ENCODE measurements around the gene CCT7.
"Not testable (repeated sequence)": the region's sequence is repeated elsewhere in the genome, so short reads cannot be mapped to it uniquely, and the experiment has no call there.

CCT7 gene

DNA sequence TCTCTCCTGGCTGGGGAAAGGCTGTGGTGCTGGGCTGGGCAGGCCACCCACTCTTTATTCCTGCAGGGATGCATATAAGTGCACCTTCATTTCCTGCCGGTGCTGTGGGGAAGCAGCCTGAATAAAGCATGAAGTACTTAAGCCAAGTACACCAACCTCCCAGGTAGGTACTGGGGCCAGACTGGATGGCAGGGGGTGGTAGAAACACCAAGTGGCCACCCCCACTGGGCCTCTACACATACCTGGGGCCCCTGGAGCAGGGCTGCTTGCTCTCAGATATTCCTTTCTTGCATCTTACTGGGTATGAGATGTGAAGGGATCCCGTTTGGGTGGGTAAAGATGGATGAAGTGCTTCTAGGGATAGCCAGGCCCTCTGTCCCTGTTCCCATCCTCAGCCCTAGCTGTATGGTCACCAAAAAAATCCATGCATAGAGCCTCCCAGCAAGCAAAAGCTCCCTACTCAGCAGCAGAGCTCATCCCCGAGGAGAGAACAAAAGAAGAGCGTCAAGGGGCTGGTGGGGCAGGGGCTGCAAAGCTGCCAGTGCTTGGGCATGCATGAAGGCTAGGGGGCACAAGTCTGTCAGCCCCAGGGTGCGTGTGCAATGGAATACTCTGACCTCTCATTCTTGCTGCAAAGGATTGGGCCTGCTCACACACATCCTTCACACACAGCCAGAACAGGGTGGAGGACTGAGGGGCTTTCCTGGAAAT is 22.0 kb downstream of the CCT7 start:
- DNase-seq: no peak

GRCh38 chr2:73256618-73256922 is 22.5 kb downstream of the CCT7 start:
- DNase-seq: no peak

- DNase-seq: no peak
These were observed 22.9 kb downstream of the CCT7 start for GRCh38 chr2:73257021-73257420.

DNA sequence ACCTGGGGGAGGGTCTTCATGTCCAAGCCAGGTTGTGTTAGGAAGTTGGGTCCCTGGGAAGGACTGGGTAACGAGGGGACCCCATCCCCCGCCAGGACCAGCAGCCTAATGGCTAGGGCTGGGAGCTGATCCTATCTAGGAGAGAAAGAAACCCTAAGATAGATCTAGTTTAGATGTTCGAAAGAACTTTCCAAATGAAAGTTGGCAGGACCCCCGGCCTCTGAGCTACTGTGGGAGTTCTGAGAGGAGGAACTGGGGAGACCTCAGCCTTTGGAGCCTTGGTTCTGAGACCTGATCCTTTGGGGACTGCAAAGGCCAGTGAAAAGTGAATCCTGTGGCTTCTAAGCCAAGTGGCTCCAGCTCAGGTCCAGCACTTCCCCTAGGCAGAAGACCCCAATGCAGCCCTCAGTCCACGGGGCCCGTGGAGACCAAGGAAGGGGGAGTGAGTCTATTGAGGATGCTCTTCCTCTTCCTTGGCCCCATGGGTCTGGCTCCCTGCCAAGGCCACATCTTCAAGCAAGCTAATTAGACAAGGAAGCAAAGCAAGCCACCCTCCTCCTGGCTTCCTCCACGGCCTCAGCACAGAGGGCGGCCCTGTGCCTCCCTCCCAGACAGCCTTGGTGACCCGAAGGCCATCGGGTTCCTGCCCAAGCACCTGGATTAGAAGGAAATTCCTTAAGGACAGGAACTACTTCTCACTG is 23.5 kb downstream of the CCT7 start:
- peak in 1 of 2 donors; percentile 21 for DNase-seq

GRCh38 chr2:73258186-73258912 is 24.2 kb downstream of the CCT7 start:
- DNase-seq: no peak

GRCh38 chr2:73258913-73259215 is 24.8 kb downstream of the CCT7 start:
- DNase-seq: no peak

DNA sequence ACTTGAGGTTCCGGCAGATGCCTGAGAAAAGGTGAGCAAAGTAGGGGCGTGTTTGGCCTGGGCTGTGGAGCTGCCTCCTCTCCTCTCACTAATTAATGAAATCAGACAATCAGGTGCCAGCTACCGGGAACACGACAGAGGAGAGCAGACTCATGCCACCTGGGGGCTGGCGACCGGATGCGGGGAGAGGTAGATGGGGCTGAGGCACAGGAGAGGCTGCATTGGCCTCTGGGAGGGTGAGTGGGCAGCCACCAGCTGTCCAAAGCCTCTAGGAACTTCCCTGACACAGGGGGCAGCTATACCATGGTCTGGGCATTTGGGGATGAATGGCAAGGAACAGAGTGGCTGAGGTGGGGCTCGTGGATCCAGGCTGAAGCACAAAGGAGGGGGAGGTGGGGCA is 25.2 kb downstream of the CCT7 start:
- no peak for DNase-seq

GRCh38 chr2:73259704-73260337 is 25.7 kb downstream of the CCT7 start:
- no peak for DNase-seq

- peak; percentile 20 to 35 for DNase-seq
These were observed 26.4 kb downstream of the CCT7 start for GRCh38 chr2:73260338-73260984.

DNA sequence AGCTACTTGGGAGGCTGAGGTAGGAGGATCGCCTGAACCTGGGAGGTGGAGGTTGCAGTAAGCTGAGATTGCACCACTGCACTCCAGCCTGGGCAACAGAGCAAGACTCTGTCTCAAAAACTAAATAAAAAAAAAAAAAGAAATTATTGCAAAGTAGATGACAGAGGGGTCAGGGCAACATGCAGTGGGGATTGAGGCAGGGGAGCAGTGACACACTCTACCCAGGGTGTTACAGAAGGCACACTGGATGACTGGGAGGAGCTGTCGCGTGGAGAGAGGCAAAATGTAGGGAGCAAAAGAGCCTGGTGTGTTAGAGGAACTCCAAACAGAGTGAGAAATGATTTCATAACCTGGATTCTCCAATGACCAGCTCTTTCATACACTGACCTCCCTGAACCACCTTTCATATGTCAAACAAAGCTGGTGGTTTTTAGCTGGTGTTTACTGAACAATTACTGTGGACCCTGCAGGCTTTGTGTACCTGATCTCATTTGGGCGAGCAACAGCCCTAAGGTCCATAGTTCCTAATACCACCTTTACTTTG is 28.1 kb downstream of the CCT7 start:
- DNase-seq: no peak

DNA sequence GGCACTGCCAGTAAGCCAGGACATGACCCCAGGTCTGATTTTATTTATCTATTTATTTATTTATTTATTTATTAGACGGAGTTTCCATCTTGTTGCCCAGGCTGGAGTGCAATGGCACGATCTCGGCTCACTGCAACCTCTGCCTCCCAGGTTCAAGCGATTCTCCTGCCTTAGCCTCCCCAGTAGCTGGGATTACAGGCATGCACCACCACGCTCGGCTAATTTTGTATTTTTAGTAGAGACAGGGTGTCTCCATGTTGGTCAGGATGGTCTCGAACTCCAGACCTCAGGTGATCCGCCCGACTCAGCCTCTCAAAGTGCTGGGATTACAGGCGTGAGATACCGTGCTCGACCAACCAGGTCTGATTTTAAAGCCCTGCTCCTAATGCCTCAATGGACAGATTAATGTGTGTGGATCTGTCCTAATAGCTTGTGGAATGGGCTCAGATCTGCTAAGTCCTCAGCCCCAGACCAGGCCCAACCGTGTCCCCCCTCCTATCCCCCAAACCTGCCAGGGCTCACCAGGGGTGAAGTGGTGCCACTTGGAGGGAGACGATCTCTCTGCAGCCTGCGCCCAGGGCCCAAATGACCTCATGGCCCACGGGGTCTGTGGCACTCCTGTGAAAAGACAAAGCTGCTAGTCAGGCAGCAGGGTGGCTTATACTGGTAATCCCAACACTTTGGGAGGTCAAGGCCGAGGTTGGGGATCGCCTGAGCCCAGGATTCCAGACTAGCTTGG is 28.8 kb downstream of the CCT7 start:
- not testable (repeated sequence) for DNase-seq

- DNase-seq: no peak
These were observed 29.6 kb downstream of the CCT7 start for GRCh38 chr2:73263540-73264331.

DNA sequence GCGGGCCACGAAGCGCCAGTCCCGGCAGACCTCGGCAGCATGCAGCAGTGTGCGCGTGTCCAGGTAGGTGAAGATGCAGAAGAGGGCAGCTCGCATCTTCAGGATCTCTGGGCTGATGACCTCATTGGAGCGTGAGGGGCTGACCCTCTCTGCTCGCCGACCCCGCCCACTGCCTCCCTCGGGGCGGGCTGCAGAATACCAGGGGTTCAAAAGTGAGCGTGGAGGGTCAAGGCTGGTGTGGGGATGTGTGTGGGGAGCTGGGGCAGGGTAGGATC is 30.2 kb downstream of the CCT7 start:
- no peak for DNase-seq

GRCh38 chr2:73264783-73265182 is 30.7 kb downstream of the CCT7 start:
- DNase-seq: no peak

DNA sequence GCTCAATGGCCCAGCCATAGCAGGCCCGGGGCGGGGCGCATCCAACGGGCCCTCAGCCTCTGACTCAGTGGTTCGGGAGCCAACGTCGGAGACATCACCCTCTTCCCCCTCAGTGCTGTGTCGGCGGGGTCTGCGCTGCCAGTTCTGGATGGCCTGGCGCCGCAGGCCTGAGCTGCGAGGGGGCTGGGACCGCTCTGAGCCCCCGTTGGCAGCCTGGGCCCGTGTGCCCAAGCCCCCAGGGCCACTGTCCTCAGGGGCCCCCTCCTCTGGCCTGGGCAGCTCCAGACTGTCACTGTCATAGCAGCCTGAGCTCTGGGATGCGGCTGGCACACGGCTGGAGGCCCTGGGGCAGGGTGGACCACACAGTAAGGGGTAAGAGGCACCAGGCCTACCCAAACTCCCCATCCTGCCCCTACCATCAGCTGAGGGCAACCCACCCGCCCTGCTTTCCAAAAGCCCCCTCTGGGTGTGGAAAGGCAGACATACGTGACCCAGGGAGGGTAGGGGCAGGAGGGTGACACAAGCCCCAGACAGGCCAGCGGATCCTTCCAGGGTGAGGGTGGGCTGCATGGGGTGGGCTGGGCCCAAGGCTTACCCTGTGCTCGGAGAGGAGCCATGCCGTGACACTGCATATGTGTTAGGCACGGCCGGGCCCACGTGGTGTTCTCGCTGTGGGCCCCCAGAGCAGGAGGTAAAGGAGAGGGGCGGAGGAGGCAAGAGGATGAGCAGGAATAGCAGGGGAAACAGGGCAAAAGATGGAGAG is 31.4 kb downstream of the CCT7 start:
- DNase-seq: no peak

DNA sequence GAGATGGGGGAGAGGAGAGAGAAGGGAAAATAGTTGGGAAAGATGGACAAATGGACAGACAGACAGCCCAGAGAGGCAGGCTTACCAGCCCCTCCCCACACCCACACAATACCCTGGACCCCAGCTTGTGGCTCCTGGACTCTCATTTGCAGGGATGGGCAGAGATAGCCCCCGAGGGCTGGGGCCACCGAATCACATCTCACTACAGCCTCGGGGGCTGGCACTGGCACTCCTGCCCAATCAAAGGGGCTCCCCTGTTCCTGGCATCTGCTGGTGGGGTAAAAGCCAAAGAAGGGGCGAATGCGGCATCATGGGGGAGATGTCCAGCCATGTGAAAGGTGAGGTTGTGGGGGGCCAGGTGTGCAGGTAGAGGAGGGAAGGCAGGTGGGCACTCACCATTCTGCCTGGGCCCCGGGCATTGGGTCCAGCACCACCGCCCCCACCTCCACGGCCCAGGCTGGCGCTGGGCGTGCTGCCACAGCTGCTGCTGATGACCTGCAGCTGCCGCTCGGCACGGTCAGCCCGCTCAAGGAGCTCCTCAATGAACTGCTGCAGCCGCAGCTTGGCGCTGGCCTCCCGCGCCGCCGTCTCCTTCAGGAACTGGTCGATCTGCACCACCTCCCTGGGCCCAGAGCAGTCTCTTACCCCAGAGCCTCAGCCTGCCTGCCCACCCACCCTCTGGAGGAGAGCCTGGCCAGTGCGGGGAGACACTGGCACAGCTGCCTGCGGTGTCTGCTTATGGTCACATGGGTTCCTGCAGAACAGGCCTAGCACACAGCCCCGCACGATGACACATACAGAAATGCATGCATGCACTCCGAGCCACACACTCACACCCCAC is 32.2 kb downstream of the CCT7 start:
- DNase-seq: no peak

DNA sequence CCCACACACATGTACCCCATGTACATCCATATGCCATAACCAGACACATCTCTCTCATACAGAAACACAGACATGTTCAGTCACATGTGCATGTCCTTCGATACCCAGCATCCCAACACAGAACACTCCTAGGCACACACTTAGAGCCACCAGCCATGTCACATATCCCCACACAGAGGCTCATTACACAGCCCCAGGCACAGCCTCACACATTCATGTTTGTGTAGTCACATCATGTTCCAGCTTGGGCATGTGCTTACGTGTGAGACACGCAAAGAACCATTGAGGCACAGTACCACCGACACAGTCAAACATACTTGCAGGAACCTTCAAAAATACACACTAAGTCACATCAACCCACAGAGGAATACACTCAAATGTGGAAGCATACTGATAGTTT is 32.9 kb downstream of the CCT7 start:
- no peak for DNase-seq

- no peak for DNase-seq
These were observed 34.3 kb downstream of the CCT7 start for GRCh38 chr2:73268366-73268829.

DNA sequence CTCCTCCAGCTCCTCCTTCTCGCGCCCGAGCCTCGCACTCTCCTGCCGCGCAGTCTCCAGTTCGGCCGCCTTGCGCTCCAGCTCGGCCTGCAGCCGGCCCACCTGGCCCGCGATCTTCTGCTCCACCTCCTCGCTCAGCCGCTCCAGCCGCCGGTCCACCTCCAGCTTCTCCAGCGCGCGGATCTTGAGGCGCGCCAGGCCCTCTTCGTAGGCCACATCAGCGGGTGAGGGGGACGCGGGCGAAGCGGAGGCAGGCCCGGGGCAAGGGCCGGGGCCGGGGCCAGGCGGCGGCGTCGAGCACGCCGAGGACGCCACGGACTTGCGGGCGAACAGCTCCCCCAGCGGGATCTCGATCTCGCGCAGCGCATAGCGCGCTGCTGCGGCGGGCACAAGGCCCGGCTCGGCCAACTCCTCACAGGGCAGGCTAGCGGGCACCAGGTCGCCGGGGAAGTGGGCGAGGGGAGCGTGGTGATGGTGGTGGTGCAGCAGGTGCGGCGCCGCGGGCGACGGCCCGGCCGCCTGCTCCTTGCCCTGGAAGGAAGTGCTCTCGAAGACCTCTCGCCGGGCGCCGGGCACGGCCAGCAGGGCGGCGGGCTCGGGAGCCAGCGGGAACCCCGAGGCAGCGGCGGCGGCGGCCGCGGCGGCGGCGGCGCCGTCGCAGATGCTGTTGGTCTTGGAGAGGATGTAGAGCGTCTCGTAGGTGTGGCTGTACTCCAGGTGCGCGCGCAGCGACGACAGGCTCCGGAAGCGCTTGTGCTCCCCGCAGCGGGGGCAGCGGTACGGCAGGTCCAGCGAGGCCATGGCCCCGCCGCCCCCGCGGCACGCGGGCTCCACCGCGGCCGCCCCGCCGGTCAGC is 35.0 kb downstream of the CCT7 start:
- no peak for DNase-seq
